CD4-positive, alpha-beta T cell treated with Interferon alpha-2 for 1 hour (primary cell): Measurements from ENCODE around the gene RER1.

Experiments used
- DNase-seq, 2 donors: peaks; one replicate each; pipeline ENCODE4 v3.0.0-alpha.2; 2020 to 2022

The RER1 gene

GRCh38 chr1:2408859-2409276 is 17.2 kb downstream of the RER1 start:
- DNase-seq: no peak

GRCh38 chr1:2409745-2410144 is 18.1 kb downstream of the RER1 start:
- no peak for DNase-seq

GRCh38 chr1:2411801-2412394 is 20.3 kb downstream of the RER1 start:
- no peak for DNase-seq

- DNase-seq: peak; percentile 97 to 99
Observed at GRCh38 chr1:2412395-2412772, 20.7 kb downstream of the RER1 start, which contains the start of gene PEX10. PEX10 (minus strand) TSS chr1:2412564; CDS start chr1:2412502, 62 bp downstream.

- no peak for DNase-seq
Observed at GRCh38 chr1:2412773-2413494, 21.3 kb downstream of the RER1 start.

GRCh38 chr1:2413495-2414296 is 22.1 kb downstream of the RER1 start:
- peak in 1 of 2 donors; percentile 7 for DNase-seq

GRCh38 chr1:2414297-2414958 is 22.8 kb downstream of the RER1 start:
- peak; percentile 82 to 84 for DNase-seq

GRCh38 chr1:2415337-2415736 is 23.7 kb downstream of the RER1 start:
- DNase-seq: no peak

- peak; percentile 26 to 63 for DNase-seq
Observed at GRCh38 chr1:2415801-2416208, 24.2 kb downstream of the RER1 start.

- peak in 1 of 2 donors; percentile 40 for DNase-seq
Observed at GRCh38 chr1:2416403-2416802, 24.8 kb downstream of the RER1 start.

- DNase-seq: no peak
Observed at GRCh38 chr1:2417083-2417832, 25.6 kb downstream of the RER1 start.

- no peak for DNase-seq
Observed at GRCh38 chr1:2417833-2418225, 26.2 kb downstream of the RER1 start.

GRCh38 chr1:2418791-2419320 is 27.2 kb downstream of the RER1 start:
- DNase-seq: no peak

GRCh38 chr1:2419416-2419815 is 27.8 kb downstream of the RER1 start:
- no peak for DNase-seq

GRCh38 chr1:2422523-2422922 is 30.9 kb downstream of the RER1 start:
- DNase-seq: no peak

- DNase-seq: no peak
Observed at GRCh38 chr1:2425892-2426291, 34.3 kb downstream of the RER1 start.

GRCh38 chr1:2426540-2426939 is 34.9 kb downstream of the RER1 start:
- DNase-seq: no peak

GRCh38 chr1:2427051-2427450 is 35.4 kb downstream of the RER1 start:
- DNase-seq: no peak

- DNase-seq: no peak
Observed at GRCh38 chr1:2427976-2428375, 36.3 kb downstream of the RER1 start.

- DNase-seq: no peak
Observed at GRCh38 chr1:2428490-2428889, 36.8 kb downstream of the RER1 start.

- peak in 1 of 2 donors; percentile 14 for DNase-seq
Observed at GRCh38 chr1:2429780-2430591, 38.3 kb downstream of the RER1 start.
